Esophagus muscularis mucosa (tissue), 3 donors: ENCODE measurements around the gene THSD7A.
"Not testable (repeated sequence)": the region's sequence is repeated elsewhere in the genome, so short reads cannot be mapped to it uniquely, and the experiment has no call there.

ENCODE experiments used
- POLR2A ChIP-seq: fragments of 450-650 bp; IDR thresholded peaks from one replicate; pipeline ENCODE4 v1.6.1; 2017; ENCODE audit warnings: antibody characterized with exemption, moderate library complexity, mild to moderate bottlenecking, low read depth
- TF ChIP-seq, protein P1 (sequence below), 3 experiments: fragments of 200-600 bp in 2 of 3; fragments of 450-650 bp in 1 of 3; sonication (generic) in 2 of 3; IDR thresholded peaks; one replicate each; pipeline ENCODE4 v1.5.1; 2017 to 2019; ENCODE audit warnings: antibody characterized with exemption in 3 of 3, mild to moderate bottlenecking in 2 of 3, moderate library complexity in 1 of 3

DNA sequence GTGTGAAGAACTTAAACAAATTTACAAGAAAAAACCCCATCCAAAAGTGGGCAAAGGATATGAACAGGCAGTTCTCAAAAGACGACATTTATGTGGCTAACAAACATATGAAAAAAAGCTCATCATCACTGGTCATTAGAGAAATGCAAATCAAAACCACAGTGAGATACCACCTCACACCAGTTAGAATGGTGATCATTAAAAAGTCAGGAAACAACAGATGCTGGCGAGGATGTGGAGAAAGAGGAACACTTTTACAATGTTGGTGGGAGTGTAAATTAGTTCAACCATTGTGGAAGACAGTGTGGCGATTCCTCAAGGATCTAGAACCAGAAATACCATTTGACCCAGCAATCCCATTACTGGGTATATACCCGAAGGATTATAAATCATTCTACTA, 388.1 kb downstream of the THSD7A start:
- TF ChIP-seq, protein P1, sequence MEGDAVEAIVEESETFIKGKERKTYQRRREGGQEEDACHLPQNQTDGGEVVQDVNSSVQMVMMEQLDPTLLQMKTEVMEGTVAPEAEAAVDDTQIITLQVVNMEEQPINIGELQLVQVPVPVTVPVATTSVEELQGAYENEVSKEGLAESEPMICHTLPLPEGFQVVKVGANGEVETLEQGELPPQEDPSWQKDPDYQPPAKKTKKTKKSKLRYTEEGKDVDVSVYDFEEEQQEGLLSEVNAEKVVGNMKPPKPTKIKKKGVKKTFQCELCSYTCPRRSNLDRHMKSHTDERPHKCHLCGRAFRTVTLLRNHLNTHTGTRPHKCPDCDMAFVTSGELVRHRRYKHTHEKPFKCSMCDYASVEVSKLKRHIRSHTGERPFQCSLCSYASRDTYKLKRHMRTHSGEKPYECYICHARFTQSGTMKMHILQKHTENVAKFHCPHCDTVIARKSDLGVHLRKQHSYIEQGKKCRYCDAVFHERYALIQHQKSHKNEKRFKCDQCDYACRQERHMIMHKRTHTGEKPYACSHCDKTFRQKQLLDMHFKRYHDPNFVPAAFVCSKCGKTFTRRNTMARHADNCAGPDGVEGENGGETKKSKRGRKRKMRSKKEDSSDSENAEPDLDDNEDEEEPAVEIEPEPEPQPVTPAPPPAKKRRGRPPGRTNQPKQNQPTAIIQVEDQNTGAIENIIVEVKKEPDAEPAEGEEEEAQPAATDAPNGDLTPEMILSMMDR (IDR thresholded peaks at IDR 0.05), result not testable (repeated sequence)
- TF ChIP-seq POLR2A, result not testable (repeated sequence)
